Esophagus squamous epithelium (tissue), 5 donors: ENCODE results near the gene PHLPP1. TPM values are rescaled to one million over a fixed set of nuclear protein-coding genes. Genes with fewer than 3 reads are reported as not detected.

Source experiments
- DNase-seq: peaks from one replicate; lab custom pipeline; 2025; lab: John Stamatoyannopoulos, UW
- H3K27ac ChIP-seq, 4 donors: fragments of 200-600 bp; sonication (generic); one replicate each; pipeline ENCODE4 v1.5.1; 2016 to 2019; ENCODE audit warnings: mild to moderate bottlenecking in 1 of 4
- H3K27me3 ChIP-seq, 4 donors: fragments of 200-600 bp; sonication (generic); 1 replicate in 3 of 4; 2 replicates in 1 of 4; pipeline versions ENCODE4 v1.5.1 to v1.6.0; 2017 to 2021; ENCODE audit warnings: antibody characterized with exemption in 1 of 4
- H3K36me3 ChIP-seq, 3 donors: fragments of 200-600 bp; sonication (generic); one replicate each; pipeline ENCODE4 v1.5.1; 2016 to 2019
- H3K4me1 ChIP-seq, 3 donors: fragments of 200-600 bp; sonication (generic); one replicate each; pipeline ENCODE4 v1.5.1; 2017 to 2019
- H3K4me3 ChIP-seq, 4 donors: fragments of 200-600 bp; sonication (generic); 1 replicate in 3 of 4; 2 replicates in 1 of 4; pipeline ENCODE4 v1.5.1; 2016 to 2019; ENCODE audit warnings: mild to moderate bottlenecking in 2 of 4, moderate library complexity in 1 of 4
- H3K9me3 ChIP-seq, 3 donors: fragments of 200-600 bp; sonication (generic); one replicate each; pipeline ENCODE4 v1.5.1; 2016 to 2019
- CTCF ChIP-seq, 6 experiments: fragments of 450-650 bp in 4 of 6; fragments of 200-600 bp in 2 of 6; sonication (generic) in 2 of 6; IDR thresholded peaks; one replicate each; pipeline ENCODE4 v1.5.1; 2016 to 2019; ENCODE audit warnings: antibody characterized with exemption in 6 of 6, mild to moderate bottlenecking in 4 of 6, moderate library complexity in 4 of 6
- POLR2A ChIP-seq, 4 donors: fragments of 450-650 bp; IDR thresholded peaks; one replicate each; pipeline ENCODE4 v1.6.1; 2017; ENCODE audit warnings: antibody characterized with exemption in 4 of 4, mild to moderate bottlenecking in 4 of 4, moderate library complexity in 3 of 4
- WGBS, 2 donors: methylation state at CpG; one replicate each; pipeline ENCODE4 v1.1.5; 2018; 5-methylcytosine and 5-hydroxymethylcytosine counted together
- intact Hi-C: fragments of 100-400 bp; cut with DNase I; formaldehyde crosslinking; loops from one replicate; pipeline ENCODE4 v1.15.0; 2022
- total RNA-seq, 4 donors: library from RNA; depleted of rRNA; stranded (reverse); fragments of >200 nt; gene quantifications; one replicate each; pipeline ENCODE4 v1.1.0, GENCODE V29; 2016
- donor health status: DM: yes; HTN: yes; CAD: no.

The PHLPP1 gene
- total RNA-seq, 4 donors from 2014 or later, result 10.1 to 16.6 (median 14.9) TPM

GRCh38 chr18:62857263-62857976, 142.1 kb downstream of the PHLPP1 start:
- no peak for DNase-seq
- Histone ChIP-seq H3K36me3 (peaks cover 0 to 15% (median 0%) of the 10 kb centered on the region in 3 donors), H3K27me3 (no peaks in the 10 kb centered on the region), H3K27ac (no peak overlapping the region), H3K9me3 (no peaks in the 10 kb centered on the region), H3K4me3 (no peak overlapping the region), H3K4me1 (no peaks in the 10 kb centered on the region)
- intact Hi-C loops, result no loop called here
- 88 to 96% methylated on average over 2 of the region's 2 CpGs for WGBS, 2 donors
- no peak for TF ChIP-seq CTCF (IDR thresholded peaks at IDR 0.05)
- no peak for TF ChIP-seq POLR2A (IDR thresholded peaks at IDR 0.05)

GRCh38 chr18:62860062-62860461, 144.7 kb downstream of the PHLPP1 start:
- WGBS, 2 donors, result 83 to 84% methylated on average over 4 of the region's 4 CpGs
- Histone ChIP-seq H3K4me3 (no peak overlapping the region), H3K27me3 (no peaks in the 10 kb centered on the region)

GRCh38 chr18:62862466-62862865, 147.1 kb downstream of the PHLPP1 start:
- WGBS, 2 donors, result 77 to 79% methylated on average over 2 of the region's 2 CpGs
- intact Hi-C loops, result no loop called here
- Histone ChIP-seq H3K9me3 (no peaks in the 10 kb centered on the region), H3K27ac (no peak overlapping the region), H3K36me3 (peaks cover 0 to 30% (median 0%) of the 10 kb centered on the region in 3 donors), H3K4me1 (no peaks in the 10 kb centered on the region), H3K27me3 (no peaks in the 10 kb centered on the region), H3K4me3 (no peak overlapping the region)
- DNase-seq, result no peak
- TF ChIP-seq CTCF (IDR thresholded peaks at IDR 0.05) (no peak), POLR2A (IDR thresholded peaks at IDR 0.05) (no peak)

More at GRCh38 chr18:62860062-62860461, 144.7 kb downstream of the PHLPP1 start:
- TF ChIP-seq POLR2A (IDR thresholded peaks at IDR 0.05) (no peak), CTCF (IDR thresholded peaks at IDR 0.05) (no peak)
- no peak for DNase-seq
- H3K9me3 ChIP-seq, result no peaks in the 10 kb centered on the region
- H3K27ac ChIP-seq, result no peak overlapping the region
- intact Hi-C loops, result no loop called here
- no peaks in the 10 kb centered on the region for H3K4me1 ChIP-seq
- H3K36me3 ChIP-seq, result peaks cover 0 to 30% (median 0%) of the 10 kb centered on the region in 3 donors

- no peak overlapping the region for H3K4me3 ChIP-seq
- H3K27me3 ChIP-seq, result no peaks in the 10 kb centered on the region
- H3K27ac ChIP-seq, result no peak overlapping the region
- DNase-seq, result no peak
- no peaks in the 10 kb centered on the region for H3K4me1 ChIP-seq
- 67 to 73% methylated on average over 3 of the region's 3 CpGs for WGBS, 2 donors
- TF ChIP-seq POLR2A (IDR thresholded peaks at IDR 0.05), result no peak
- no peaks in the 10 kb centered on the region for H3K9me3 ChIP-seq
- H3K36me3 ChIP-seq, result peaks cover 0 to 30% (median 0%) of the 10 kb centered on the region in 3 donors
- intact Hi-C loops, result no loop called here
Measured at GRCh38 chr18:62863579-62864001, 148.2 kb downstream of the PHLPP1 start.

- no peak for DNase-seq
- Histone ChIP-seq H3K27me3 (no peaks in the 10 kb centered on the region), H3K36me3 (peaks cover 0 to 30% (median 0%) of the 10 kb centered on the region in 3 donors), H3K27ac (no peak overlapping the region), H3K4me1 (no peaks in the 10 kb centered on the region), H3K9me3 (no peaks in the 10 kb centered on the region), H3K4me3 (no peak overlapping the region)
- TF ChIP-seq CTCF (IDR thresholded peaks at IDR 0.05), result no peak
- TF ChIP-seq POLR2A (IDR thresholded peaks at IDR 0.05), result no peak
- intact Hi-C loops, result no loop called here
Measured at GRCh38 chr18:62865498-62865897, 150.2 kb downstream of the PHLPP1 start.
